Smooth muscle cell of the coronary artery (primary cell): ENCODE measurements around the gene COL6A6. TPM values are rescaled to one million over a fixed set of nuclear protein-coding genes. Genes with fewer than 3 reads are reported as not detected.

Experiments used
- total RNA-seq: library from RNA; depleted of rRNA; stranded (reverse); fragments of >200 nt; gene quantifications from 2 replicates; pipeline ENCODE4 v1.2.3, GENCODE V29; 2014; ENCODE audit warnings: low replicate concordance

Gene COL6A6
- total RNA-seq, result 0.08 and 1.6 TPM in 2 replicates

GRCh38 chr3:130516645-130517512 is at the start of gene COL6A6:
Gene COL6A6, plus strand, starts transcription at chr3:130517177. Its CDS starts 43,188 bp downstream, at chr3:130560365.

Other genes with a start within 250 kb of the COL6A6 start
- 0.12 TPM in 1 of 2 replicates, not detected in the other for gene COL6A5, start 171.5 kb upstream of the COL6A6 start, total RNA-seq
- gene PIK3R4, start 229.7 kb downstream of the COL6A6 start, total RNA-seq, result 24.9 and 51.0 TPM in 2 replicates